PC-3 (cell line): ENCODE data around the gene ZNF280D. TPM values are rescaled to one million over a fixed set of nuclear protein-coding genes. Genes with fewer than 3 reads are reported as not detected.

Experiments
- ATAC-seq: fragments of 200-7000 bp; cut with Tn5 transposase; 2 replicates; pipeline ENCODE4 v1.9.1; 2020; ENCODE audit warnings: mild to moderate bottlenecking, moderate library complexity
- BruUV-seq: library from RNA; stranded (reverse); fragments of 400-500 nt; replicated peaks from 2 replicates; lab custom pipeline; 2021; lab: Mats Ljungman, UMichigan
- CTCF ChIA-PET: fragments of 300-600 bp; sonication (Branson Sonifier 250); formaldehyde crosslinking; loops from one replicate; lab custom pipeline; 2022; ENCODE audit warnings: antibody characterized with exemption; lab: Charles Lee
- POLR2A ChIA-PET: fragments of 300-600 bp; sonication (Branson Sonifier 250); formaldehyde crosslinking; loops from one replicate; lab custom pipeline; 2022; ENCODE audit warnings: antibody characterized with exemption; ENCODE audit not compliant: unreplicated experiment; lab: Charles Lee
- DNase-seq: peaks from one replicate; pipeline ENCODE4 v3.0.0-alpha.2; 2015
- H2AFZ ChIP-seq: fragments of 300-600 bp; sonication (generic); 2 replicates; pipeline ENCODE4 v1.6.0; 2016; ENCODE audit warnings: antibody characterized with exemption, low read length
- H3F3A ChIP-seq: fragments of 300-600 bp; sonication (generic); one replicate; pipeline ENCODE4 v1.6.0; 2017; ENCODE audit warnings: antibody characterized with exemption, low read length, control low read depth, mild to moderate bottlenecking; ENCODE audit not compliant: unreplicated experiment
- H3K27ac ChIP-seq: fragments of 300-600 bp; sonication (generic); 2 replicates; pipeline ENCODE4 v1.5.1; 2016; ENCODE audit warnings: mild to moderate bottlenecking, low read length
- H3K27me3 ChIP-seq: fragments of 300-600 bp; sonication (generic); 2 replicates; pipeline ENCODE4 v1.6.1; 2016; ENCODE audit warnings: low read length, mixed read lengths
- H3K36me3 ChIP-seq: fragments of 300-600 bp; sonication (generic); 2 replicates; pipeline ENCODE4 v1.6.1; 2016; ENCODE audit warnings: low read depth, mixed run types, low read length, mixed read lengths
- H3K4me1 ChIP-seq: fragments of 300-600 bp; sonication (generic); 2 replicates; pipeline ENCODE4 v1.5.1; 2016; ENCODE audit warnings: low read length; ENCODE audit not compliant: insufficient read depth
- H3K4me2 ChIP-seq: fragments of 300-600 bp; sonication (generic); 2 replicates; pipeline ENCODE4 v1.6.0; 2016; ENCODE audit warnings: low read length
- H3K4me3 ChIP-seq: fragments of 300-600 bp; sonication (generic); 2 replicates; pipeline ENCODE4 v1.5.1; 2016; ENCODE audit warnings: mild to moderate bottlenecking, low read length, mixed read lengths
- H3K79me2 ChIP-seq: fragments of 300-600 bp; sonication (generic); 2 replicates; pipeline ENCODE4 v1.6.1; 2017; ENCODE audit warnings: low read length, mixed read lengths
- H3K9ac ChIP-seq: fragments of 300-600 bp; sonication (generic); 2 replicates; pipeline ENCODE4 v1.6.0; 2016; ENCODE audit warnings: mild to moderate bottlenecking, low read length
- H3K9me2 ChIP-seq: fragments of 300-600 bp; sonication (generic); replicated peaks from 2 replicates; pipeline ENCODE4 v1.6.1; 2016; ENCODE audit warnings: mixed run types, low read length, mixed read lengths
- H3K9me3 ChIP-seq: fragments of 300-600 bp; sonication (generic); 2 replicates; pipeline ENCODE4 v1.6.1; 2016; ENCODE audit warnings: low read length, mixed read lengths
- H4K20me1 ChIP-seq: fragments of 300-600 bp; sonication (generic); 2 replicates; pipeline ENCODE4 v1.6.1; 2016; ENCODE audit warnings: low read length, mixed read lengths
- CTCF ChIP-seq: fragments of 300-600 bp; sonication (generic); conservative IDR thresholded peaks from 2 replicates; pipeline ENCODE4 v1.5.1; 2017; ENCODE audit warnings: antibody characterized with exemption, low read depth, mild to moderate bottlenecking, low read length
- EZH2 ChIP-seq: fragments of 300-600 bp; sonication (generic); IDR thresholded peaks from one replicate; pipeline ENCODE4 v1.6.1; 2017; ENCODE audit warnings: antibody characterized with exemption, mild to moderate bottlenecking, low read length; ENCODE audit not compliant: unreplicated experiment
- EZH2phosphoT487 ChIP-seq: fragments of 300-600 bp; sonication (generic); IDR thresholded peaks from 2 replicates; pipeline ENCODE4 v1.6.1; 2018; ENCODE audit warnings: mild to moderate bottlenecking, antibody characterized with exemption, low read length, borderline replicate concordance
- intact Hi-C: fragments of 100-400 bp; cut with micrococcal nuclease; formaldehyde crosslinking; loops from 2 replicates; pipeline ENCODE4 v1.9.0; 2023
- total RNA-seq: library from RNA; depleted of rRNA; stranded (reverse); fragments of >200 nt; gene quantifications from 2 replicates; pipeline ENCODE4 v1.2.3, GENCODE V29; 2014

The ZNF280D gene
- total RNA-seq, 1 experiment from 2014 or later = 7.4 TPM

- Histone ChIP-seq H3K79me2 (no peaks in the 10 kb centered on the region), H3K27ac (no peak overlapping the region), H4K20me1 (no peaks in the 10 kb centered on the region), H3K4me2 (no peak overlapping the region), H3F3A (no peaks in the 10 kb centered on the region), H3K4me3 (no peak overlapping the region), H2AFZ (no peak overlapping the region), H3K9ac (no peak overlapping the region), H3K9me3 (no peaks in the 10 kb centered on the region), H3K36me3 (no peaks in the 10 kb centered on the region), H3K27me3 (no peaks in the 10 kb centered on the region), H3K4me1 (no peaks in the 10 kb centered on the region), H3K9me2 (no peaks in the 10 kb centered on the region)
- no peak for DNase-seq
- intact Hi-C loops = no loop called here
- ChIA-PET CTCF (no interaction called here), POLR2A (no interaction called here)
- no TSS peak for BruUV-seq
- TF ChIP-seq EZH2 (no peak), EZH2phosphoT487 (no peak), CTCF (no peak)
- ATAC-seq = no peak
Observed at GRCh38 chr15:56683908-56684307, 49.4 kb downstream of the ZNF280D start.

DNA sequence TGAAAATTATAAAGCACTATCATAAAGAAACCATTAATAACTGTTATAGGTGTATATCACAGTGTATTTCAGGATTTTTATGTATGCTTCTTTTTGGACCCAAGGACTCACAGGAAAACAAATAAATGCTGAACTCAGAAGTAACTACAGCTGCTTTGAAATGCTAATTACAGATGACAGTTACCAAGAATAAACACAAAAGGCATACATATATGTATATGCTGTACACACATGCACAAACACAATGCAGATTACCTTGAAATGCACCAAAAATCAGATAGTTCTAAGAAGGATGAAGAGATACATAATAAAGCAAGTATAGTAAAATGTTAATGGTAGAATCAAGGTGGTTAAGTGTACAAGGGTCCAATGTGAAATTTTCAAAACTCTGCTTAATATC, 52.2 kb downstream of the ZNF280D start:
- H3K79me2 ChIP-seq = no peaks in the 10 kb centered on the region
- no peak for TF ChIP-seq CTCF
- TF ChIP-seq EZH2 = no peak
- no peak for TF ChIP-seq EZH2phosphoT487
- H3K9me2 ChIP-seq = no peaks in the 10 kb centered on the region
- H2AFZ ChIP-seq = no peak overlapping the region
- POLR2A ChIA-PET = no interaction called here
- no peaks in the 10 kb centered on the region for H3K36me3 ChIP-seq
- H3K9me3 ChIP-seq = no peaks in the 10 kb centered on the region
- H3K4me1 ChIP-seq = no peaks in the 10 kb centered on the region
- H3K4me2 ChIP-seq = no peak overlapping the region
- H3K27ac ChIP-seq = no peak overlapping the region
- H3K9ac ChIP-seq = no peak overlapping the region
- no peak for DNase-seq
- CTCF ChIA-PET = no interaction called here
- H4K20me1 ChIP-seq = no peaks in the 10 kb centered on the region
- H3K4me3 ChIP-seq = no peak overlapping the region
- H3K27me3 ChIP-seq = no peaks in the 10 kb centered on the region
- no peaks in the 10 kb centered on the region for H3F3A ChIP-seq
- ATAC-seq = no peak
- intact Hi-C loops = no loop called here
- no TSS peak for BruUV-seq

DNA sequence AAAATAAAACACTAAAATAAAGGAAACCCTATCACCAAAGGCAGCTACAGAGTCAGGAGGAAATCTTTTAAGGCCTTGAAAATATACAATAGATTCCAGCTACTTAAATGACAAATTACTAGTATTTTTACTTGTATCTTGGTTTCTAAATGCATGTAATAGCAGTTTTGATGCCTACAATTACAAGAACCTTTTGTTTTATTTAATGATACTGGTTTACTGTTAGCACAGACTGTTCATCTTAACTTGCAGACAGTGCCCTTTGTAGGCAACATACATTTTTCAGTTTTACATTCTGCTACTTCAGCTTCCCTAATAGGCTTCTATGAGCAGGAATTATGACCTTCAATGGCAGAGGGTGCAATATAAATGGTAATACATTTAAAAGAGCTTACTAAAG, 54.1 kb downstream of the ZNF280D start:
- H3K36me3 ChIP-seq = no peaks in the 10 kb centered on the region
- ATAC-seq (no peak), DNase-seq (no peak)
- H2AFZ ChIP-seq = no peak overlapping the region
- no peaks in the 10 kb centered on the region for H3K9me3 ChIP-seq
- no peak overlapping the region for H3K9ac ChIP-seq
- no peak overlapping the region for H3K4me2 ChIP-seq
- H4K20me1 ChIP-seq = no peaks in the 10 kb centered on the region
- no peaks in the 10 kb centered on the region for H3K9me2 ChIP-seq
- no TSS peak for BruUV-seq
- CTCF ChIA-PET = no interaction called here
- H3K4me3 ChIP-seq = no peak overlapping the region
- H3K79me2 ChIP-seq = no peaks in the 10 kb centered on the region
- intact Hi-C loops = no loop called here
- no peak overlapping the region for H3K27ac ChIP-seq
- no peaks in the 10 kb centered on the region for H3K4me1 ChIP-seq
- TF ChIP-seq CTCF (no peak), EZH2 (no peak), EZH2phosphoT487 (no peak)
- POLR2A ChIA-PET = no interaction called here
- no peaks in the 10 kb centered on the region for H3F3A ChIP-seq
- no peaks in the 10 kb centered on the region for H3K27me3 ChIP-seq
